PC-9 (cell line): ENCODE results near the gene OPALIN. TPM values are rescaled to one million over a fixed set of nuclear protein-coding genes. Genes with fewer than 3 reads are reported as not detected.

Experiments used
- BruUV-seq: library from RNA; stranded (reverse); fragments of 400-500 nt; replicated peaks from 2 replicates; lab custom pipeline; 2021; lab: Mats Ljungman, UMichigan
- CTCF ChIA-PET: fragments of 300-600 bp; sonication (Branson Sonifier 250); formaldehyde crosslinking; loops from one replicate; lab custom pipeline; 2022; ENCODE audit warnings: antibody characterized with exemption; lab: Charles Lee
- POLR2A ChIA-PET: fragments of 300-600 bp; sonication (Branson Sonifier 250); formaldehyde crosslinking; loops from one replicate; lab custom pipeline; 2022; ENCODE audit warnings: antibody characterized with exemption; ENCODE audit not compliant: unreplicated experiment; lab: Charles Lee
- DNase-seq, 2 experiments: peaks; one replicate each; pipeline versions ENCODE4 v3.0.0 to v3.0.0-alpha.2; 2015 to 2022; ENCODE audit warnings: mixed read lengths in 1 of 2
- H2AFZ ChIP-seq: fragments of 200-600 bp; sonication (generic); 2 replicates; pipeline ENCODE4 v1.8.1; 2017; ENCODE audit warnings: antibody characterized with exemption
- H3F3A ChIP-seq: fragments of 200-600 bp; sonication (generic); 2 replicates; pipeline ENCODE4 v1.8.1; 2017; ENCODE audit warnings: antibody characterized with exemption, mild to moderate bottlenecking, low read depth; ENCODE audit not compliant: insufficient read depth
- H3K27ac ChIP-seq: fragments of 200-600 bp; sonication (generic); 2 replicates; pipeline ENCODE4 v1.6.1; 2016; ENCODE audit warnings: mixed run types
- H3K27me3 ChIP-seq: fragments of 200-600 bp; sonication (generic); 2 replicates; pipeline ENCODE4 v1.6.1; 2016; ENCODE audit warnings: low read depth, mixed run types; ENCODE audit not compliant: insufficient read depth
- H3K36me3 ChIP-seq: fragments of 200-600 bp; sonication (generic); 2 replicates; pipeline ENCODE4 v1.6.1; 2016; ENCODE audit warnings: low read depth, mixed run types
- H3K4me1 ChIP-seq: fragments of 200-600 bp; sonication (generic); replicated peaks from 2 replicates; pipeline ENCODE4 v1.6.1; 2016; ENCODE audit warnings: mixed run types; ENCODE audit not compliant: insufficient read depth
- H3K4me2 ChIP-seq: fragments of 200-600 bp; sonication (generic); 2 replicates; pipeline ENCODE4 v1.6.1; 2017; ENCODE audit warnings: mixed run types
- H3K4me3 ChIP-seq: fragments of 200-600 bp; sonication (generic); 2 replicates; pipeline ENCODE4 v1.6.1; 2016; ENCODE audit warnings: mixed run types
- H3K79me2 ChIP-seq: fragments of 200-600 bp; sonication (generic); 2 replicates; pipeline ENCODE4 v1.6.1; 2017; ENCODE audit warnings: low read depth, mixed run types
- H3K9me2 ChIP-seq: fragments of 200-600 bp; sonication (generic); 2 replicates; pipeline ENCODE4 v1.8.1; 2017; ENCODE audit warnings: mild to moderate bottlenecking; ENCODE audit not compliant: insufficient read depth
- H3K9me3 ChIP-seq: fragments of 200-600 bp; sonication (generic); 2 replicates; pipeline ENCODE4 v1.8.1; 2016; ENCODE audit warnings: low read depth; ENCODE audit not compliant: insufficient read depth
- H4K20me1 ChIP-seq: fragments of 200-600 bp; sonication (generic); 2 replicates; pipeline ENCODE4 v1.8.1; 2017; ENCODE audit not compliant: insufficient read depth
- CTCF ChIP-seq: fragments of 200-600 bp; sonication (generic); conservative IDR thresholded peaks from 2 replicates; pipeline ENCODE4 v1.6.1; 2017; ENCODE audit warnings: mixed run types, antibody characterized with exemption, mild to moderate bottlenecking, moderate library complexity
- EZH2 ChIP-seq: fragments of 200-600 bp; sonication (generic); IDR thresholded peaks from 2 replicates; pipeline ENCODE4 v1.8.0; 2017; ENCODE audit warnings: antibody characterized with exemption, low read depth
- intact Hi-C: fragments of 100-400 bp; cut with micrococcal nuclease; formaldehyde crosslinking; loops from one replicate; pipeline ENCODE4 v1.10.0; 2022; ENCODE audit not compliant: unreplicated experiment
- total RNA-seq: library from RNA; stranded (reverse); gene quantifications from 2 replicates; pipeline ENCODE4 v1.2.3, GENCODE V29; 2021

OPALIN gene
- total RNA-seq, 1 experiment from 2014 or later: not detected

DNA sequence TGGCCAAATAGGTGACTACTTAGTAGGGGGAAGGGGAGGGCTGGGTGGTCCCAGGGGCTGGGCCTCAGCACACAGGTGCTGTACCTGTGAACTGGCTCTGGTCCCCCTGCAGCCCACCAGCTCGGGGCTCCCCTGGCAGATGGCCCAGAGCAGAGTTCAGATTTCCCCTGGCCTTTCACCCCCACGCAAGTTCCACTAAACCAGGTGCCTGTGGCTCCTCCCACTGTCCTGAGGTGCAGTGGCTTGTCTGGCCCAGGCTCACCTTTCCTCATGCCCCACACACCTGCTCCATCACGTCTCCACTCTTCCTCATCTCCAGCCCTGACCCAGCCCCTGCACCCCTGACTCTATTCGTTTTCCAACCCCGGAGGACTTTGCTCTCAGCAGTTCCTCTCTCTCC lies 47.3 kb upstream of the OPALIN start:
- Histone ChIP-seq H3K4me3 (no peak overlapping the region), H3K4me1 (no peaks in the 10 kb centered on the region), H3K9me2 (no peaks in the 10 kb centered on the region), H3K4me2 (no peak overlapping the region), H2AFZ (no peak overlapping the region), H3K36me3 (no peaks in the 10 kb centered on the region), H3K27me3 (peaks cover 30% of the 10 kb centered on the region; the same call in 1 of the 2 replicates), H3K9me3 (no peaks in the 10 kb centered on the region), H3K27ac (no peak overlapping the region), H3K79me2 (no peaks in the 10 kb centered on the region), H4K20me1 (no peaks in the 10 kb centered on the region), H3F3A (no peaks in the 10 kb centered on the region)
- no peak for DNase-seq
- BruUV-seq: no TSS peak
- TF ChIP-seq EZH2 (no peak), CTCF (no peak)
- POLR2A ChIA-PET: no interaction called here
- CTCF ChIA-PET: no interaction called here
- intact Hi-C loops: no loop called here

- no TSS peak for BruUV-seq
- H3K36me3 ChIP-seq: no peaks in the 10 kb centered on the region
Observed at GRCh38 chr10:96402417-96403305, 43.9 kb upstream of the OPALIN start.

DNA sequence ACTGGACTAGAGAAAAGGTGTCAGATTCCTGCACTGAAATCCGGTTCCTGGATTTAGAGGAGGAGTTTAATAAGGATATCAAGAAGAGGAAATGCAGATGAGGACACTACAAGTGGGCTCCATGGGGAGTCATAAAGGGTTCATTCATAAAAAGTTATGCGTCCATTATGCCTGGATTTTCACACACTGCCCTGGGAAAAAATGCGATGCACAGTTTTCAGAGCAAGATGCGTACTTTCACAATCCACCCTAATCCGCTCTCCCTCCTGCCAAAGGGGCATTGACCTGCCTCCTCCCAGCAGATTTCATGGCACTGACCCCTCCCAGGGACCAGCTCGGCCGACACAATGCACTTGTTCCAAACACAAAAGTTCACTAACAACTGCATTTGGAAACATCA lies 42.2 kb upstream of the OPALIN start:
- Histone ChIP-seq H3K27me3 (peaks cover 25% of the 10 kb centered on the region; the same call in 1 of the 2 replicates), H2AFZ (no peak overlapping the region), H3K9me2 (no peaks in the 10 kb centered on the region), H3K4me2 (no peak overlapping the region), H3K79me2 (no peaks in the 10 kb centered on the region), H4K20me1 (no peaks in the 10 kb centered on the region), H3K4me1 (no peaks in the 10 kb centered on the region), H3K9me3 (no peaks in the 10 kb centered on the region), H3F3A (no peaks in the 10 kb centered on the region), H3K36me3 (no peaks in the 10 kb centered on the region), H3K4me3 (no peak overlapping the region), H3K27ac (no peak overlapping the region)
- no peak for DNase-seq
- no TSS peak for BruUV-seq
- intact Hi-C loops: no loop called here
- TF ChIP-seq CTCF (no peak), EZH2 (no peak)
- CTCF ChIA-PET: no interaction called here
- POLR2A ChIA-PET: no interaction called here

More at GRCh38 chr10:96402417-96403305, 43.9 kb upstream of the OPALIN start:
- Histone ChIP-seq H3K4me1 (no peaks in the 10 kb centered on the region), H3K79me2 (no peaks in the 10 kb centered on the region), H3K9me3 (no peaks in the 10 kb centered on the region), H3K4me2 (no peak overlapping the region), H3K27ac (no peak overlapping the region), H3K27me3 (peaks cover 27% of the 10 kb centered on the region; the same call in 1 of the 2 replicates), H3K9me2 (no peaks in the 10 kb centered on the region), H2AFZ (no peak overlapping the region), H4K20me1 (no peaks in the 10 kb centered on the region), H3K4me3 (no peak overlapping the region), H3F3A (no peaks in the 10 kb centered on the region)
- POLR2A ChIA-PET: no interaction called here
- DNase-seq: no peak
- CTCF ChIA-PET: no interaction called here
- intact Hi-C loops: no loop called here
- TF ChIP-seq CTCF (no peak), EZH2 (no peak)
